Activated CD4-positive, alpha-beta T cell treated with anti-CD3 and anti-CD28 coated beads for 1 hour (primary cell): Measurements from ENCODE around the gene LARP4.
"Not testable (repeated sequence)": the region's sequence is repeated elsewhere in the genome, so short reads cannot be mapped to it uniquely, and the experiment has no call there.

Experiments
- DNase-seq: peaks from one replicate; pipeline ENCODE4 v3.0.0-alpha.2; 2020

Gene LARP4

DNA sequence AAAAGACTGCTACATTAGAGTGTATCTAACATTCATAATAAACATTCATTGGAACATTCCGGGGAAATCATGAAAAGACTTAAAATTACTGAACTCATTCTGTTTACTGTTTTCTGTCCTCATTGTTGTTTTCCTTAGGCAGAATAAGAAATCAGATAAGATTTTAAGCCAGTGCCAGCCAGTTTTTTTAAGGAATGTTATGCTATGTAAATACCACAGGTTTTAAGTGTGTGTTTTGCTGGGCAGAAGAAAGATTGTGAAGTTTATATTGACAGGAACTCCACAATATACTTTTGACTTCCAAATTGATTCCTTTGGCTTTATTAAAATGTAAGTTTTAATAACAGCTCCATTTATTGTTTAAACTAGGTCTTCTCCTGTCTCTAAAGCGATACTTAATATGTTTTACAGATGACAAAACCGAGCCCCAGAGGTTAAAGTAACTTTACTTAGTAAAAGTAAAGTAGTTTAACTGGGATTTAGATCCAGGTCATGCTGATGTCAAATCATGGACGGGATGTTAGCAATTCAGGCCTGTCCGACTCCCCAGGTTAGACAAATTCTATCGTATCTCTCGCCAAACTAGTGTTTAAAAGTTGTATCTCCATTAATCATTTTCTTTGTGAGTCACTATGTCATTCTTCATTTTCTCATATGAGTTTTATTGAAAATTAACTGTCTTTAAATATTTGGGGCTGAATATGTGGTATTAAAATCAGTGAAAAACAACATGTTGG lies 1.7 kb downstream of the LARP4 start:
- no peak for DNase-seq

DNA sequence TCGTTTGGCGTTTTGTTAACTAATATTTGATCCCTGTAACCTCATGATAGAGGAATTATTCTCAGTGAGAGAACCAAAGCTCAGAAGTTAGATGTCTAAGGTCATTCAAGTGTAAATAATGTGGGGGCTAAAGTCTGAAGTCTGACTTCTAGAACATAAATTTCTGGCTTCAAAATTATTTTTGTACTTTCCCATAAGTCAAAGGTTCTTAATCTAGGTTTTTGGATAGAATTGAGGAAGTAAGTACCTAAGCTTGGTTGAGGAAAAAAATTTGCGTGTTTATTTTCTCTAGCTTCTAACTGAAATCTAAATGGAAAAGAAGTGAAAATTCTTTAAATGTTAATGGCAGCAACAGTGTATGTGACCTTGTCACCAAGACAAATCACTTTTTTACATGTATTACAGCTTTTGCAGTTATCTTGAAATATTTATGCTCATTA lies 2.3 kb downstream of the LARP4 start:
- no peak for DNase-seq

DNA sequence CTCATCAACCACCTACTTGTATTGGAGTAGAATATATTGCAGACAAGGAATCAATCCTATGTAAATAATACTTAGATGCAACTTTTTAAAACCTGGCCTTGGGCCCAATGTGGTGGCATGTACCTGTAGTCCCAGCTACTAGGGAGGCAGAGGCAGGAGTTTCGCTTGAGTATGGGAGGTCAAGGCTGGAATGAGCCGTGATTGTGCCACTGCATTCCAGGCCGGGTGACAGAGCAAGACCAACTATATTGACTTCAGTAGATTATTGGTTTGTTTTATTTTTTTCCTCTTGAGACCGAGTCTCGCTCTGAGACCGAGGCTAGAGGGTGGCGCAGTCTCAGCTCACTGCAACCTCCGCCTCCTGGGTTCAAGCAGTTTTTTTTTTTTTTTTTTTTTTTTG lies 3.6 kb downstream of the LARP4 start:
- DNase-seq, result no peak

DNA sequence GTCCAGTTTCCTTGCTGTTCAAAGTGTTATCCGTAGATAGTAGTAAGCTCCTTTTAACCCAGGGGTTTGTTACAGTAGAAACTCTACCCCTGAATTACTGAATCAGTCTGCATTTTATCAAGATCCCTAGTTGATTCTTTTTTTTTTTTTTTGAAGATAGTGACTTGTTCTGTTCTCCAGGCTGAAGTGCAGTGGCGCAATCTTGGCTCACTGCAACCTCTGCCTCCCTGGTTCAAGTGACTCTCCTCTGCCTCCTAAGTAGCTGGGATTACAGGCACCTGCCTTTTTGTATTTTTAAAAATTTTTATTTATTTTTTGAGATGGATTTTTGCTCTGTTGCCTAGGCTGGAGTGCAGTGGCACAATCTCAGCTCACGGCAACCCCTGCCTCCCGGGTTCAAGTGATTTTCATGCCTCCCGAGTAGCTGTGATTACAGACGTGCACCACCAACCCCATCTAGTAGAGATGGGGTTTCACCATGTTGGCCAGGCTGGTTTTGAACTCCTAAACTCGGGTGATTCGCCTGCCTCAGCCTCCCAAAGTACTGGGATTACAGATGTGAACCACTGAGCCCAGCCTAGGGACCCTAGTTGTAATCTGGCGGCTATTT lies 10.5 kb downstream of the LARP4 start:
- DNase-seq, result no peak

DNA sequence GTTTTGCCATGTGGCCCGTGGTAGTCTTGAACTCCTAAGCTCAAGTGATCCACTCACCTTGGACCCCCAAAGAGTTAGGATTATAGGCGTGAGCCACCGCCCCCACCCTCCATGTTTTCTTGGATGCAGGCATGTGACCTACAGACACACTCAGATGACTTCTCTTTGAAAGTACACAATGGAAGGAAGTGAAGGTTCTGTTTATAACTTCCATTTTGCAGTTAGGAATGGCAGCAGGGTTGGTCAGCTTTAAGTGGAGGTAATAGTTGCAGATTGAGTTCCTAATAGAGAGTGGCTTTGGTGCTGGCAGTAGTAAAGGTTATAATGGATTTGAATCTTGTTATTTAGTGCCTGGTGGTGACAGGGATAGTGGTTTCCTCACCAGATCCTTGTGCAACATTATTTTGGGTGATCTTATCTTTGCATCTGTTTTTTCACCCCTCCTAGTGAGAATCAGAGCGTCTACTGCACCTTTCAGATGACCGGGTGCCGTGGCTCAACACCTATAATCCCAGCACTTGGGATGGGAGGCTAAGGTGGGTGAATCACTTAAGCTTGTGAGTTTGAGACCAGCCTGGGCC lies 15.3 kb downstream of the LARP4 start:
- no peak for DNase-seq

DNA sequence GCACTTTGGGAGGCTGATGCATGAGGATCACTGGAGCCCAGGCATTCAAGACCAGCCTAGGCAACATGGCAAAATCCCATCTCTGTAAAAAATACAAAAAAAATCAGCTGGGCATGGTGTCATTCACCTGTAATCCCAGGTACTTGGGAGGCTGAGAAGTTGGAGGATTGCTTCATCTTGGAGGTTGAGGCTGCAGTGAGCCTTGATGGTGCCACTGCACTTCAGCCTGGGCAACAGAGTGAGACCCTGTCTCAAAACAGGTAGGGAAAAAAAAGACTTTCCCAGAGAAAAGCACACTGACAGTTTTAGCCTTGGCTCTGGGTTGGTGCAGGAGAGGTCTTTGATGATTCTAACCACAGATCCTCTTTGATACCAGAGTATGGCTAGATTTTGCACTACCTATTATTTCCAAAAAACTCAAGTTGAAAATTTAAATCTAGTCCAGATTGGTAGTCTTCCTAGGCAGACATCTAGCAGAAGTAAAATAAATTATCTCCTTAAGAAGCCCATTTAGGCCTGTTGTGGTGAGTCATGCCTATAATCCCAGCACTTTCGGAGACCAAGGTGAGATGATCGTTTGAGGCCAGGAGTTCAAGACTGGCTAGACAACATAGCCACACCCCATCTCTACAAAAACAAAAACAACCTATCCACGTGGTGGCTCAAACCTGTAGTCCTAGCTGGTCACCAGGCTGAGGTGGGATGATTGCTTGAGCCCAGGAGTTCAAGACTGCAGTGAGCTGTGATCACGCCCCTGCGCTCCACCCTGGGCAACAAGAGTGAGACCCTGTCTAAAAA lies 18.6 kb downstream of the LARP4 start:
- no peak for DNase-seq

DNA sequence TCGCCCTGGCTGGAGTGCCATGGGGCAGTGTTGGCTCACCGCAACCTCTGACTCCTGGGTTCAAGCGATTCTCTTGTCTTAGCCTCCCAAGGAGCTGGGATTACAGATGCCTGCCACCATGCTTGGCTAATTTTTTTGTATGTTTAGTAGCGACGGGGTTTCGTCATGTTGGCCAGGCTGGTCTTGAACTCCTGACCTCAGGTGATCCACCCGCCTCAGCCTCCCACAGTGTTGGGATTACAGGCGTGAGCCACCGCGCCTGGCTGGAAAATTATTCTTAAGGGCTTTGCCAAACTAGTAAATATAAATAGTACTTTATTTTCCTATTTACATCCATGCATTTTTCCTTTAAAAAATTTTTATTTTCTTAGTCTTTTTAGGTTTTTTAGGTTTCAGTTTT lies 22.2 kb downstream of the LARP4 start:
- not testable (repeated sequence) for DNase-seq

DNA sequence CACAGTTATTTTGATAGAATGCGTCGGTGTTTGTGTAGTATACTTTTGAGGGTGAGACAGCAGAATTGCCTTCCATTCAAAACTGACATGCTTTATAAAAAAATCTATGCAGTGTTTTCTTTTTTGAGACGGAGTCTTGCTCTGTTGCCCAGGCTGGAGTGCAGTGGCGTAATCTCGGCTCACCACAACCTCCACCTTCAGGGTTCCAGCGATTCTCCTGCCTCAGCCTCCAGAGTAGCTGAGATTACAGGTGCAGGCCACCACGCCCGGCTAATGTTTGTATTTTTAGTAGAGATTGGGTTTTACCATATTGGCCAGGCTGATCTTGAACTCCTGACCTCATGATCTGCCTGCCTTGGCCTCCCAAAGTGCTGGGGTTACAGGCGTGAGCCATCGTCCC lies 22.7 kb downstream of the LARP4 start:
- not testable (repeated sequence) for DNase-seq

DNA sequence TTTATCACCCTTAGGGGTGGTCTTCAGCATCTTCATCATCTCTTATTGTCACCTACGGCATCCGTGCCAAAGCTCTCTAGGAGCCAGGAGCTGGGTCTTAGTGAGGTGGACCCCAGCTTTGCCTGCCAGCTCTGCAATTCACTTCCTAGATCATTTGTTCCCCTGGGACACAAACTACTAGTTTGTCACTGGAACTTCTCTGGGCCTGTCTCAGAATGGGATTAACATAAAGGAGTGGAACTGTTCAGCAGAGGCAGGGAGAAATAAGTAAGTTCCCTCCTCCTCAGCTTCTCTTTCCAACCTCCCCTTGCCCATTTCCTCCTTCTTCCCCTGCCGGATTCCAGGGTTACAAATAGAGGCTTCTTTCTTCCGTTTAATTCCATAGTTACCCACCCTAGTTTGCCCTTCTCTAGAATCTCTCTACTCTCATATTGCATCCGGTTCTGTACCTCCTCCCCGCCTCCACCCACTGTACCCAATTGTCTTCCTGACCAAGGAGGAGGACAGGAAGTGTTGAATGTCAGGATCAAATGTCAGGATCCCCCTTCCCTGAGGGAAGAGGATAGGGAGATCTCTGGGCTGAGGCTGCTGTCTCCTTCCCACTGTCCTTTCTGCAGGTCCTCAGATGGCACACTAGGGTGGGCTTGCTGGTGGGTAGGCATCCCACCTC lies 25.0 kb downstream of the LARP4 start:
- no peak for DNase-seq

DNA sequence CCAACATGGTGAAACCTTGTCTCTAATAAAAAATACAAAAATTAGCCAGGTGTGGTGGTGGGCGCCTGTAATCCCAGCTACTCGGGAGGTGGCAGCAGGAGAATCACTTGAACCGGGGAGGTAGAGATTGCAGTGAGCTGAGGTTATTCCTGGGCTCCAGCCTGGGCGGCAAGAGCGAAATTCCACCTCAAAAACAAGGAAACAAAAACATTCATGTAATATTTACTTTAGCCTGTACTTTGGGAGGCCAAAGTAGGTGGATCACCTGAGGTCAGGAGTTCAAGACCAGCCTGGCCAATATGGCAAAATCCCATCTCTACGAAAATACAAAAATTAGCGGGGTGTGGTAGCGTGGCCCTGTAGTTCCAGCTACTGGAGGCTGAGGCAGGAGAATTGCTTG lies 31.0 kb downstream of the LARP4 start:
- not testable (repeated sequence) for DNase-seq

DNA sequence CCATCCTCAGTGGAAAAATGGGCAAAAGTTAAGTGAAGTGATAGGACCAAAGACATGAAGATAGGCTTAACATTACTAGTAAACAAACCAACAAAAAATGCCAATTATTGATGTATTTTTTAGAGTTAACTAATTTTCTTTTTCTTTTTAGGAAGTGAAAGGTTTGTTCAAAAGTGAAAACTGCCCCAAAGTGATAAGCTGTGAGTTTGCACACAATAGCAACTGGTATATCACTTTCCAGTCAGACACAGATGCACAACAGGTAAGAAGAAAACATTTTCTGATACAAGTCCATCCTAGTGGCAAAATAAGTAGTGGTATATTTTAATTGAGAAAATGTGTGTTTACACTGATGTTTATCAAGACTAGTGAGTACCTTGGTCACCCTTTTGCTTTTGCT lies 39.6 kb downstream of the LARP4 start:
- no peak for DNase-seq

DNA sequence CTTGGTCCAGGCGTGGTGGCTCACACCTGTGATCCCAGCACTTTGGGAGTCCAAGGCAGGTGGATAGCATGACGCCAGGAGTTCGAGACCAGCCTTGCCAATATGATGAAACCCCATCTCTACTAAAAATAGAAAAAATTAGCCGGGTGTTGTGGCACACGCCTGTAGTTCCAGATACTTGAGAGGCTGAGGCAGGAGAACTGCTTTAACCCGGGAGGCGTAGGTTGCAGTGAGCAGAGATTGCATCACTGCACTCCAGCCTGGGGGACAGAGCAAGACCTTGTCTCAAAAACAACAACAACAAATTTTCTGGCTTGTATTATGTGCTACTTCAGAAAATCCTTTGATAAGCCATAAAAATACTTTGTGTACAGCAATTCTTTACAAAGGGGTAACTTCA lies 41.1 kb downstream of the LARP4 start:
- no peak for DNase-seq

DNA sequence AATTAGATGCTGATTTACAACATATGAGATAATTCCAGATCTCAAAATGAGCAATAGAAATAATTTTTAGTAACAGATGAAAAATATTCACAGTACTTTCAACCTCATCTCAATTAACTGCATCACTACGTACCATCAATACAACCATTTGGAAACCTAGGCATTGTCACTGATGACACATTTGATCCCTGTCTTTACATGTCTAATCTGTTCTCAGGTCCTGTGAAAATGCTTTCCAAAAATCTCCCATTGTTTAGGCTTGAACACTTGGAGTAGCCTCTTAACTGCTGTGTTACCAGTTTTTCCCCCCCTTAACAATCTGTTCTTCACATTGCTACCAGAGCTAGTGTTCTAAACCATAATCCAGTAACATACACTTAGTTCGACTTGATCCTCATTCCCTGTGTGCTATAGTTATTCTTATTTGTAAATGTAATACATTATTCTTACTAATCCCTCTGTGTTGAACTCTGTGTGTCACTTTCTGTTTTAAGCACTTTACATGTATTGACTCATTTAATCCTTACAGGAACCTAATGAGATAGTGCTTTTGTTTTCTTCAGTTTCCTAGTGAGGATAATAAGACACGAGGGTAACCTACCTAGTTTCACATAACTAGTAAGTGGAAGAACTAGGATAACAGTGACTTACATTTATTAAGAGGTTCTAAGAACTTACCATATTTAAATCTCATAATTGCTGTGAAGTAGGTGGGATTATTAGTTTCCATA lies 41.7 kb downstream of the LARP4 start:
- no peak for DNase-seq

DNA sequence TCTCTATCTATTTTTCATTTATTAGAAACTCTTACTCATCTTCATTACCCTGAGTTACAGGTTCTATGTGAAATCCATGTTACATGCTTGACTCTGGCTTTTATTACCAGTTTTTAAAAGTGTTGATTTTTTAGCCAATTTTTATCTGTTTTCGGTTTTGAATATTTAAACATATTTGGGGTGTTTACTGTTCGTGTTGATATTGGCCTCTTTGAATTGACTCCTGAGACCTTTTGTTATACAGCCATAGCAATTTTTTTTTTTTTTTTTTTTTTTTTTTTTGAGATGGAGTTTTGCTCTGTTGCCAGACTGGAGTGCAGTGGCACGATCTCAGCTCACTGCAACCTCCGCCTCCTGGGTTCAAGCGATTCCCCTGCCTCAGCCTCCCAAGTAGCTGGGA lies 49.0 kb downstream of the LARP4 start:
- not testable (repeated sequence) for DNase-seq

DNA sequence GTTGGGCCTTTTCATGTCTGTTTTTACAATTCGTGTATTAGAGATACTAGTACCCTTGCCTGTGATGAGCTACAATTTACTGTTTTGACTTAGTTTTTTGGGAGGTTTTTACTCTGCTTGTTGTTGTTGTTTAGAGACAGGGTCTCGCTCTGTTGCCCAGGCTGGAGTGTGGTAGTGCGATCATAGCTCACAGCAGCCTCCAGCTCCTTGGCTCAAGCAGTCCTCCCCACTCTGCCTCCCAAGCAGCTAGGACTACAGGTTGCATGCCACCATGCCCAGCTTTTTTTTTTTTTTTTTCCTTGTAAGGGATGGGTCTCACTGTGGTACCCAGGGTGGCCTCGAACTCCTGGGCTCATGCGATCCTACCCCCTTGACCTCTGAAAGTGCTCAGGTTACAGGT lies 52.1 kb downstream of the LARP4 start:
- no peak for DNase-seq

DNA sequence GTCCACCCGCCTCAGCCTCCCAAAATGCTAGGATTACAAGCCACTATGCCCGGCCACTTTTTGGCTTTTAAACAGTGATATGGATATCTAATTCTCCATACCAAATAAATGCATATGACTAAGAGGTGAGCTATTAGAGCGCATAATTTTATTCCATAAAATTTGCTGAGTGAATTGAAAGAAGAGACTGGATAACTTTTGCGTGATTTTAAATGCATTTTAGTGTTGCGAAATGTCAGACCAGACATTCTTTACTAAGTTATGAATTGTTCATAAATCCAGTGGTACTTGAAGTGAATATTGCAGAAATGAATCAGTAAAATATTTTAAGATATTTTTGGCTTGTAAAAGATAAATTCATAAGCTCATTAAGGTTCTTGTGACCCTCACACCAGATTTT lies 53.2 kb downstream of the LARP4 start:
- DNase-seq, result no peak

DNA sequence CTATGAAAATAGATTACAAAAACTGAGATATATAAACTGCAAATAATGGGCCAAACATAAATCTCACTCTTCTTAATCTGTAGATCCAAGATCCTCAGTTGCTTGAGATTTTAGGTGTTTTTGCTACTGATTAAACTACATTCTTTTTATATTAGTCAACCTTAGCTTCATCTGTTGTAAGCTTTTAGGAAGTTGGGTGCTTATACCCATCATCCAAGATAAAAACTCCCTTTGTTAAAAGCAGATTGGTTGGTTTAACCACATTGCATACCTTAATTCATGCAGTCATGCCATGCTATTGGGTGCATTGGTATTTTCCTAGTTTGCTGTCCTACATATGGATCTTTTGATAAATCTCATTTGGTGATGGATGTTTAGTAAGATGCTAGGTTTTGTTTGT lies 57.9 kb downstream of the LARP4 start:
- no peak for DNase-seq

DNA sequence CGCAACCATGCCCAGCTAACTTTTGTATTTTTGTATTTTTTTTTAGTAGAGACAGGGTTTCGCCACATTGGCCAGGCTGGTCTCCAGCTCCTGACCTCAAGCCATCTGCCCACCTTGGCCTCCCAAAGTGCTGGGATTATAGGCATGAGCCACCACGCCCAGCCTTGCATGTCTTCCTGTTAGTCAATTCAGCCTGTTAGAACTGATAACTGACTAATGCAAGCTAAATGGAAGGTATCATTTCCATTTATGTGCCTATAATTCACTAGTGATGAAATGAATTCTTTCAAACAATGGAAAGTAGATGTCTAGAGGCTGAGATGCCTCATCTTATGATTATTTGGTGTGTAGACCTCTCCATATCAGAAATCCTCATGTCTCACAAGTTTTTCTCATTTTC lies 66.8 kb downstream of the LARP4 start:
- no peak for DNase-seq

DNA sequence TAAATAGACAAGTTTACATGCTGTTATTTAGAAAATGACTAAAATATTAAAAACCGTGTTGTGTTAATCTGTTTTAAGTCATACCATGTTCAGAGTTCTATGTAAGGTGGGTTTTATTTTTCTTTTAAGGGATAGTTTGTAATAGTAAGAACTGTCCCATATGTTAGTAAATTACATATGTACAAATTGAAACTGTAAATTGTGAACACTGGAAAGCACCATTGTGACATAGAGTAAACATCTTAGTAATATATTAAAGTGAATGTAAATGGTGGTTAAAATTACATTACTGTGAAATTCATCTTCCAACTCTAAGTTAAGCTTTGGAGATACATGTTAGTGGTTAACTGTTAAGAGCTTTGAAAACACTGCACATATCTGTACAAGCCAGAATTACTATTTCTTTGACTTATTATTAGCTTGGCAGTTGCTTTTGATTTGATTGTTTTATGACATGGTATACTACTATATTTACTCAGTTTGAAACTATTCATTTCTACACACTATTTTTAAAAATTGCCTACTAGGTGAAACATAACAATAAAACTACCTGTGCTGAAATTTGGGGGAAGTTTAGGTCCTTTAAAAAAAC lies 76.7 kb downstream of the LARP4 start:
- DNase-seq, result no peak

DNA sequence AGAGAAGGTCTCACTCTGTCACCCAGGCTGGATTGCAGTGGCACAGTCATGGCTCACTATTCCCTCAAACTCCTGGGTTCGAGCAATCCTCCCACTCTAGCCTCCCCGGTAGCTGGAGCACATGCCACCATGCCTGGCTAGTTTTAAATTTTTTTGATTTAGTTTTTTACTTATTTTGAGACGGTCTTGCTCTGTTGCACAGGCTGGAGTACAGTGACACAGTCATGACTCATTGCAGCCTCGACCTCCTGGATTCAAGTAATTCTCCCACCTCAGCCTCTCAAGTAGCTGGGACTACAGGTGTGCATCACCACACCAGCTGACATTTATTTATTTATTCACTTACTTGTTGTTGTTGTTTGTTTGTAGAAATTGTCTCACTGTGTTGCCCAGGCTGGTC lies 81.9 kb downstream of the LARP4 start:
- no peak for DNase-seq

DNA sequence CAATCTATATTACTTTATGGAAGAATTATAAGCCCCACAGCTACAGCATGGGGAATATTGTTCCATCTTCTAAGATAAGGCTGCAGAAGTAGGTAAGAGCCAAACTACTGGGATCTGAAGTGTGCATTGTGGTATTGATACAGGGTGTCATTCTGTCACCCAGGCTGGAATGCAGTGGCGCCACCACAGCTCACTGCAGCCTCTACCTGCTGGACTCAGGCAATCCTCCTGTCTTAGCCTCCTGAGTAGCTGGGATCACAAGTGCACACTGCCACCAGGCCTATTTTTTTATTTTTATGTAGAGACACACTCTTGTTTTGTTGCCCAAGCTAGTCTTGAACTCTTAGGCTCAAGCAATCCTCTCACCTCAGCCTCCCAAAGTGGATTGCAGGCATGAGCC lies 82.8 kb downstream of the LARP4 start:
- no peak for DNase-seq

DNA sequence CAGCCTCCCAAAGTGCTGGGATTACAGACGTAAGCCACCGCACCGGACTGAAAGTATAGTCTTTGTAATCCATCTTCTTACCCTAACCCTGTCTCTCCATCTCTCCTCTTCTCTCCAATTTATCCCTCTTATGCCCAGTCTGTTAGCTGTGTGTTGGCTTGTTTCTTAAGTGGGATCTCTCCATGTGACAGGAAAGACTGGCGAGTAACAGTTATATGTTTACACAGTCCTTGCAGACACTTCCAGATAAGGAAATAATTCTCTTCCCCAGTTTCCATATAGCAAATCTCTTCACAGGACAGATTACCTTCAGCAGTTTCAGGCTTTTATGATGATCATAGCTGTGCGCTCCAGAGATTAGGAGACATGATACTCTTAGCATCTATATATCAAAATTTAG lies 88.1 kb downstream of the LARP4 start:
- DNase-seq, result no peak
